Lower lobe of right lung (tissue), 2 donors: ENCODE data around the gene RND3. TPM values are rescaled to one million over a fixed set of nuclear protein-coding genes. Genes with fewer than 3 reads are reported as not detected.

ENCODE experiments used
- ATAC-seq, 2 donors: fragments of 200-7000 bp; cut with Tn5 transposase; one replicate each; pipeline ENCODE4 v1.9.1; 2020 to 2022; ENCODE audit warnings: mild to moderate bottlenecking in 2 of 2, moderate library complexity in 2 of 2
- DNase-seq: peaks from one replicate; pipeline ENCODE4 v3.0.0-alpha.2; 2020
- H3K27ac ChIP-seq: fragments of 200-600 bp; one replicate; pipeline ENCODE4 v1.8.0; 2022
- H3K27me3 ChIP-seq: fragments of 200-600 bp; one replicate; pipeline ENCODE4 v1.8.0; 2022; ENCODE audit warnings: low read depth
- H3K36me3 ChIP-seq: fragments of 200-600 bp; one replicate; pipeline ENCODE4 v1.8.0; 2022; ENCODE audit warnings: mild to moderate bottlenecking
- H3K4me1 ChIP-seq: fragments of 200-600 bp; one replicate; pipeline ENCODE4 v1.8.0; 2022
- H3K4me3 ChIP-seq: fragments of 200-600 bp; one replicate; pipeline ENCODE4 v1.8.0; 2022; ENCODE audit warnings: mild to moderate bottlenecking
- H3K9me3 ChIP-seq: fragments of 200-600 bp; one replicate; pipeline ENCODE4 v1.8.0; 2022
- intact Hi-C: fragments of 100-400 bp; cut with DNase I; formaldehyde crosslinking; loops from one replicate; pipeline ENCODE4 v1.11.0; 2022
- total RNA-seq: library from RNA; stranded (reverse); fragmentation: NEBNext Ultra II Directional; extraction: Animal tissue kit (Norgen Biotek cat#: 25700); gene quantifications from one replicate; pipeline ENCODE4 v1.2.1, GENCODE V29; 2021
- TF ChIP-seq, protein P1 (sequence below): fragments of 200-600 bp; IDR thresholded peaks from one replicate; pipeline ENCODE4 v1.8.0; 2022; ENCODE audit warnings: antibody characterized with exemption, mild to moderate bottlenecking
- donor health status: DM: no; HTN: yes; CAD: no; lungs with severe emphysema.

The RND3 gene
- total RNA-seq, 1 donor from 2014 or later = 20.8 TPM

DNA sequence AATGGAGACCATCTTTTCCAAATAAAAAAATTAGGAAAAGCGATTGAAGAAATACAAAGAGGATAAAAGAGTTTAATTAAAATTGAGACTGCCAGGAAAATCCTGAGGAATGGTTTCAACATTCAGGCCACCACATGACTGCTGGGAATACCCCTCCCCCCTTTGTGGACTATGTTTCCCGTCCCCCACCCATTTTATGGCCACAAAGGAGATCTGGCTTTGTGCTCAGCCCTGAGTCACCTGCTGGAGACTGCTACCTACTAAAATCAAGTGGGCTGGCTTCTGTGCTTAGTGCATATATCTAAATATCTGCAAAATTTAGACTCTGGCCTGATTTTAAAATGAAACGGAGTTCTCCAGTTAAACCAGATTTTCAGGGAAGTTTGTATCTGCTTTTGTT is 10.1 kb downstream of the RND3 start:
- no peak for ATAC-seq
- TF ChIP-seq, protein P1, sequence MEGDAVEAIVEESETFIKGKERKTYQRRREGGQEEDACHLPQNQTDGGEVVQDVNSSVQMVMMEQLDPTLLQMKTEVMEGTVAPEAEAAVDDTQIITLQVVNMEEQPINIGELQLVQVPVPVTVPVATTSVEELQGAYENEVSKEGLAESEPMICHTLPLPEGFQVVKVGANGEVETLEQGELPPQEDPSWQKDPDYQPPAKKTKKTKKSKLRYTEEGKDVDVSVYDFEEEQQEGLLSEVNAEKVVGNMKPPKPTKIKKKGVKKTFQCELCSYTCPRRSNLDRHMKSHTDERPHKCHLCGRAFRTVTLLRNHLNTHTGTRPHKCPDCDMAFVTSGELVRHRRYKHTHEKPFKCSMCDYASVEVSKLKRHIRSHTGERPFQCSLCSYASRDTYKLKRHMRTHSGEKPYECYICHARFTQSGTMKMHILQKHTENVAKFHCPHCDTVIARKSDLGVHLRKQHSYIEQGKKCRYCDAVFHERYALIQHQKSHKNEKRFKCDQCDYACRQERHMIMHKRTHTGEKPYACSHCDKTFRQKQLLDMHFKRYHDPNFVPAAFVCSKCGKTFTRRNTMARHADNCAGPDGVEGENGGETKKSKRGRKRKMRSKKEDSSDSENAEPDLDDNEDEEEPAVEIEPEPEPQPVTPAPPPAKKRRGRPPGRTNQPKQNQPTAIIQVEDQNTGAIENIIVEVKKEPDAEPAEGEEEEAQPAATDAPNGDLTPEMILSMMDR = no peak
- Histone ChIP-seq H3K27me3 (no peaks in the 10 kb centered on the region), H3K27ac (peak overlapping the region; percentile 12), H3K36me3 (no peaks in the 10 kb centered on the region), H3K9me3 (no peaks in the 10 kb centered on the region), H3K4me3 (no peak overlapping the region), H3K4me1 (peaks cover 55% of the 10 kb centered on the region)
- intact Hi-C loops = no loop called here
- no peak for DNase-seq

DNA sequence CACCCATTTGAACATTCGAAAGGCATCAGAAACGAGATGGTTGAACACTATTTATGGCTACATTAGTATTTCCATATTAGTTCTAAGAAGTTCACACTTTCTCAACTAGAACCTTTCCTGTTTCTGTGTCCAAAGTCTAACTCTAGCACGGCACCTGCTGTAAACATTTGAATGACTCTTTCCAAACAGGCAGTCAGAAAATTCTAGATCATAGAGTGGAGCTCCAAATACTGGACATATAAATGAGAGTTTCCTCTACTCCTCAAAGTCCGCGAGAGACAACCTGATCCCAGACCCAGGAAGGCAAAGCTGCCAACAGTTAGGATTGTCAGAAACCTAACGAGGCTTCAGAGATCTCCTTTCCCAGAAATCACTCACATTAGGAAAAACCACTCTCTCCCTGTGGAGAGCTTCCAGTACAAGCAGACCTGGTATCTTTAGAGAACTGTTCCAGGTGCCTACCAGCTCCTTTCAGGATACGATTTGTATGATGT is 10.6 kb downstream of the RND3 start:
- peaks cover 54% of the 10 kb centered on the region for H3K4me1 ChIP-seq
- intact Hi-C loops = no loop called here
- H3K27ac ChIP-seq = peak overlapping the region; percentile 12
- no peaks in the 10 kb centered on the region for H3K36me3 ChIP-seq
- TF ChIP-seq, protein P1 = no peak
- ATAC-seq (no peak), DNase-seq (no peak)
- no peak overlapping the region for H3K4me3 ChIP-seq
- H3K27me3 ChIP-seq = no peaks in the 10 kb centered on the region
- no peaks in the 10 kb centered on the region for H3K9me3 ChIP-seq

DNA sequence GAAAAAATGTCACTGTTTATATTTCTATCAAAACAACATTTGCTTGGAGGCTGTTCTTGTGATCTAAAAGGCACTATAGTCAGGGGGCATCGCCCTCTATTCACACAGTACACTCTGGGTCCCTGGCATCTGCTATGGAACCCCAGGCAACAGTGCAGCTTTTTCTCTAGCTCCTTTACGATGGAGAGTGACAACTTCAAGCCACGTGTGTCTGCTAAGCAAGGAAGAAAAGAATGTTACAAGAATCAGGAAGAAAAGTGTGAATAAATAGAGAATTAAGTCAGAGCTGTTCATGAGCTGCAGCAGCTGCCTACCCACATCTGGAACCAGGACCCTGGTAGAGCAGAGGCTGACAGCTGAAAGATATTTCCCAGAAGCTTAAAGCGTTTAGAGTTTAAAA is 11.2 kb downstream of the RND3 start:
- no peak overlapping the region for H3K4me3 ChIP-seq

DNA sequence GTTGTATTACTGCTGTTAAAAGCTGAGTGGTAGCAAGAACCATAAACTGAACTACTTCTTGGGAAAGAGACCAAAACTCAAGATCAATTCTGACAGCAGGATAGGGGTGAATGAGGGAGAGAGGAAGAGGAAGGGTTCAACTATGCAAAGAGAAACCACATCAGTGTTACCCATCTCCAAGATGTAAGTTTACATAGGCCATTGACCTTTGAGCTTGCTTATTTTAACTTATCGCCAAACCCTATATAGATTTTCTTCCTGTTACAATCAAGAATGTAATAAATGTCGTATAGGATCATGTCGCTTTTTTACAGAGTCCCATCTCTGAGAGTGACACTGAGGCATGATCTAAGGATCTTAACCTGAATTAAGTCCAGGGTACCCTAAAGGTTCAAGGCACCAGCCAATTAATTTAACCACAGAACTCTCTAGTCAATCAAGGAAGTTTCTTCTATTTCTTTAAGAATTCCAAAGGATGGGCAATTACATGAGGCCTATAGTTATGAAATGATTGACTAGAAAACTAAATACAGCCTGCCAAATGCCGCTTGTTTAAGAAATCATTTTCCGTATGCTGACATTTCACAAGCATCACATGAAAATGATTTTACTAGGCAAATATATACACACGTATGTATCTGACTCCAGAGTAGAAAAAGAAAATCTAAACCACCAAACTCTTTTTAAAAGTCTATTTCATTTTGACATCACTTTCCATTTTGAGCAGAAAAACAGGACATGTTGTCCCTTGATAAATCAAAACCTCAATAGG is 11.8 kb downstream of the RND3 start:
- intact Hi-C loops = no loop called here
- no peaks in the 10 kb centered on the region for H3K27me3 ChIP-seq
- TF ChIP-seq, protein P1 = no peak
- no peak overlapping the region for H3K4me3 ChIP-seq
- no peak for ATAC-seq
- H3K36me3 ChIP-seq = peaks cover 11% of the 10 kb centered on the region
- H3K9me3 ChIP-seq = no peaks in the 10 kb centered on the region
- peaks cover 49% of the 10 kb centered on the region for H3K4me1 ChIP-seq
- H3K27ac ChIP-seq = peak overlapping the region; percentile 50
- DNase-seq = no peak

More for the DNA sequence above, 11.2 kb downstream of the RND3 start:
- ATAC-seq (peak in 1 of 2 donors; percentile 12), DNase-seq (no peak)
- H3K27ac ChIP-seq = peak overlapping the region; percentile 50
- no peaks in the 10 kb centered on the region for H3K27me3 ChIP-seq
- peaks cover 54% of the 10 kb centered on the region for H3K4me1 ChIP-seq
- TF ChIP-seq, protein P1 = no peak
- no peaks in the 10 kb centered on the region for H3K9me3 ChIP-seq
- H3K36me3 ChIP-seq = peaks cover 5% of the 10 kb centered on the region
- intact Hi-C loops = no loop called here

DNA sequence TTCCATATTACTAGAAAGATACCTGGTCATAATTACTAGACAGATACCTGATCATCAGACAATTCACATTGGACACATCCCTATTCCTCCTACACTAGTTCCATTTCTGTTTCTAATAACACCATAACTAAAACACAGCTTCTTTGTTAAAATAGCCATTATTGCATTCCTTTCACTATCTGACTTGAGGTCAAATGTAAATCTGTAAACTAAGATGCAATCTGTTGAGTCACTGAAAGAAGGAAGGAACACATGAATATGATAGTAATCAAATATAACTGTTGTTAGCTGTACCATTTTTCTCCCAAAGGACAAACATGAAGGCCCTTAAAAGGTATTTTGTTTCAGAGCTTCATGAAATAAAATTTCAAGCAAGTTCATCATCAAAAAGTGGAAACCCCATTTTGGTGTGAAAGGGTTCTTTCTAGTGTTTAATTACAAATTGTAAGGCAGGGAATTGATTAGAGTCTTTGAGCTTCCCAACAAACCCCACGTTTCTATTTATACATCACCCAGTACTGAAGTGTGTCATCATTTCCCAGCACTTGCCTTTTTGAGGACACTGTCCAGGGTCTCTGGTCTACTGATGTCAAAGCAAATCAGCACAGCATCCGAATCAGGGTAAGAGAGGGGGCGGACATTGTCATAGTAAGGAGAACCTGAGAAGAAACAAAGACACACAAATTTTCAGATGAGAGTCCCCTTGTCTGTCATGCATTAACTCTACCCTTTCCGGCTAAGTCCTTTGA is 13.0 kb downstream of the RND3 start:
- Histone ChIP-seq H3K4me1 (peaks cover 48% of the 10 kb centered on the region), H3K36me3 (peaks cover 23% of the 10 kb centered on the region), H3K4me3 (no peak overlapping the region), H3K27me3 (no peaks in the 10 kb centered on the region), H3K27ac (no peak overlapping the region), H3K9me3 (no peaks in the 10 kb centered on the region)
- no peak for DNase-seq
- TF ChIP-seq, protein P1 = no peak
- ATAC-seq = no peak
- intact Hi-C loops = no loop called here
